Measurements from ENCODE around the gene TERB1. TPM values are rescaled to one million over a fixed set of nuclear protein-coding genes. Genes with fewer than 3 reads are reported as not detected.

Gene TERB1
- total RNA-seq, 1 experiment from 2014 or later, result not detected

GRCh38 chr16:66844009-66844341 lies 42.6 kb upstream of the TERB1 start:
- Histone ChIP-seq H3K9me2 (ENCODE audit: insufficient read depth) (no peaks in the 10 kb centered on the region), H3K9me3 (ENCODE audit: control insufficient read depth in 1 of 2, insufficient read depth in 1 of 2, low read depth in 1 of 2, low read length in 2 of 2) (no peaks in the 10 kb centered on the region), H3K27ac (ENCODE audit: low read depth, low read length) (no peak overlapping the region), H3K4me2 (ENCODE audit: low read length) (no peak overlapping the region), H3K4me1 (ENCODE audit: control insufficient read depth in 1 of 2, insufficient read depth in 2 of 2, low read length in 2 of 2) (peaks cover 7 to 16% of the 10 kb centered on the region in 2 experiments; a peak in 3 of 4 replicates), H2AFZ (ENCODE audit: low read depth, low read length, poor library complexity, severe bottlenecking) (no peak overlapping the region), H3K9ac (ENCODE audit: low read length) (no peak overlapping the region), H4K20me1 (ENCODE audit: insufficient read depth) (no peaks in the 10 kb centered on the region), H3K4me3 (replicated peaks in 1 of 2; ENCODE audit: low read depth in 1 of 2, low read length in 2 of 2) (no peak overlapping the region), H3K79me2 (ENCODE audit: insufficient read depth, low read length) (no peaks in the 10 kb centered on the region), H3K36me3 (ENCODE audit: control insufficient read depth in 1 of 2, insufficient read depth in 2 of 2, low read length in 2 of 2) (no peaks in the 10 kb centered on the region), H3K27me3 (ENCODE audit: insufficient read depth, low read length) (no peaks in the 10 kb centered on the region)
- RAD21 ChIA-PET (ENCODE audit: low non-redundant PET in 1 of 2, low total read pairs in 2 of 2, uncharacterized antibody in 2 of 2, unreplicated experiment in 2 of 2), result no interaction called here
- CTCF ChIA-PET, result interaction anchor here (3.7 kb wide), 1 partner anchor 13 kb away, joined by 29 read pairs; the partner anchor contains the start of gene NAE1
- POLR2A ChIA-PET, result no interaction called here
- no TSS peak for BruUV-seq (replicated peaks)
- ATAC-seq (no peak), DNase-seq (ENCODE audit: low read depth, low spot score) (no peak)
- intact Hi-C loops (cut with micrococcal nuclease), result no loop called here
- TF ChIP-seq SIN3A (IDR thresholded peaks at IDR 0.05; ENCODE audit: low read depth) (no peak), TCF7L2 (IDR thresholded peaks at IDR 0.05; ENCODE audit: borderline replicate concordance, extremely low read depth, insufficient read depth, insufficient read length) (no peak), POLR2AphosphoS5 (IDR thresholded peaks at IDR 0.05; ENCODE audit: low read depth, low read length) (no peak), EGR1 (IDR thresholded peaks at IDR 0.05; ENCODE audit: low read depth) (no peak), JUND (IDR thresholded peaks at IDR 0.05) (no peak), CBX3 (IDR thresholded peaks at IDR 0.05; ENCODE audit: low read depth) (no peak), ZNF274 (IDR thresholded peaks at IDR 0.05; ENCODE audit: low read depth, low read length) (no peak), YY1 (IDR thresholded peaks at IDR 0.05; ENCODE audit: extremely low read depth, insufficient replicate concordance, low read depth, low read length) (no peak), CTCF (IDR thresholded peaks at IDR 0.05 in 2 of 3, conservative IDR thresholded peaks at IDR 0.05 in 1 of 3; ENCODE audit: borderline replicate concordance in 1 of 3, insufficient read depth in 1 of 3, low read depth in 2 of 3, low read length in 2 of 3) (no peak), ZBTB33 (IDR thresholded peaks at IDR 0.05; ENCODE audit: extremely low read depth, insufficient replicate concordance, low read length) (no peak), ELF1 (IDR thresholded peaks at IDR 0.05; ENCODE audit: borderline replicate concordance, low read depth) (no peak), SP1 (IDR thresholded peaks at IDR 0.05; ENCODE audit: low read depth) (no peak), EZH2 (IDR thresholded peaks at IDR 0.05) (no peak)
